Suprapubic skin (tissue), 4 donors: ENCODE data around the gene RBMS3.

Experiments
- EP300 ChIP-seq: sonication (generic); formaldehyde crosslinking; IDR thresholded peaks from one replicate; pipeline ENCODE4 v1.6.1; 2017; ENCODE audit warnings: antibody characterized with exemption
- POLR2A ChIP-seq, 2 donors: fragments of 450-650 bp; IDR thresholded peaks; one replicate each; pipeline ENCODE4 v1.6.1; 2017; ENCODE audit warnings: antibody characterized with exemption in 2 of 2, mild to moderate bottlenecking in 2 of 2, moderate library complexity in 2 of 2
- POLR2AphosphoS5 ChIP-seq, 3 donors: sonication (generic); formaldehyde crosslinking; IDR thresholded peaks; one replicate each; pipeline ENCODE4 v1.6.1; 2017; ENCODE audit warnings: antibody characterized with exemption in 3 of 3
- TF ChIP-seq, protein P1 (sequence below), 2 donors: fragments of 200-600 bp in 1 of 2; fragments of 450-650 bp in 1 of 2; sonication (generic) in 1 of 2; IDR thresholded peaks; one replicate each; pipeline ENCODE4 v1.5.1; 2016 to 2019; ENCODE audit warnings: antibody characterized with exemption in 2 of 2, mild to moderate bottlenecking in 1 of 2, moderate library complexity in 1 of 2

DNA sequence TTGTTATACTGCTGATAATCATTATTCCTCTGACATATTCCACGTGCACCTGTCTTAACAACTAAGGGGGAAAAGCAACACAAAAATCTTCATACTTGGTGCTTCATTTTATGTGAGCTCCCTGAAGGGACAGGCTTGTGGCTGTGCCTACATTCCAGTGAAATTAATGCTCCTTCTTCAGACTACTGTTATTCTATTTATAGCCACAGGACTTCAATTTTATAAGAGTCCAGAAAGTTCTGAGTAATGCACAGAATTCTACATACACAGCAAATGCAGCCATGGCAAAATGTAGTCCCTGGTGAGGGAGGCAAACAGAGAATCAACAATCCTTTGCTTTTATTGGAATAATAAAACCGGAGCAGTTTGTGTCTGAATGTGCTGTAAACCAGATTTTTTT, 417.1 kb downstream of the RBMS3 start:
- TF ChIP-seq, protein P1, sequence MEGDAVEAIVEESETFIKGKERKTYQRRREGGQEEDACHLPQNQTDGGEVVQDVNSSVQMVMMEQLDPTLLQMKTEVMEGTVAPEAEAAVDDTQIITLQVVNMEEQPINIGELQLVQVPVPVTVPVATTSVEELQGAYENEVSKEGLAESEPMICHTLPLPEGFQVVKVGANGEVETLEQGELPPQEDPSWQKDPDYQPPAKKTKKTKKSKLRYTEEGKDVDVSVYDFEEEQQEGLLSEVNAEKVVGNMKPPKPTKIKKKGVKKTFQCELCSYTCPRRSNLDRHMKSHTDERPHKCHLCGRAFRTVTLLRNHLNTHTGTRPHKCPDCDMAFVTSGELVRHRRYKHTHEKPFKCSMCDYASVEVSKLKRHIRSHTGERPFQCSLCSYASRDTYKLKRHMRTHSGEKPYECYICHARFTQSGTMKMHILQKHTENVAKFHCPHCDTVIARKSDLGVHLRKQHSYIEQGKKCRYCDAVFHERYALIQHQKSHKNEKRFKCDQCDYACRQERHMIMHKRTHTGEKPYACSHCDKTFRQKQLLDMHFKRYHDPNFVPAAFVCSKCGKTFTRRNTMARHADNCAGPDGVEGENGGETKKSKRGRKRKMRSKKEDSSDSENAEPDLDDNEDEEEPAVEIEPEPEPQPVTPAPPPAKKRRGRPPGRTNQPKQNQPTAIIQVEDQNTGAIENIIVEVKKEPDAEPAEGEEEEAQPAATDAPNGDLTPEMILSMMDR (IDR thresholded peaks at IDR 0.05), result no peak
- TF ChIP-seq POLR2AphosphoS5 (IDR thresholded peaks at IDR 0.05), result no peak
- no peak for TF ChIP-seq POLR2A (IDR thresholded peaks at IDR 0.05)
- TF ChIP-seq EP300, result no peak
